Measurements from ENCODE around the gene BRD3OS.

- TF ChIP-seq CTCF (IDR thresholded peaks at IDR 0.05), result no peak
- TF ChIP-seq POLR2A (IDR thresholded peaks at IDR 0.05), result no peak
These were observed 44.3 kb upstream of the BRD3OS start for GRCh38 chr9:133980864-133981588.

Data from adrenal gland (tissue), 5 donors.